Placental pericyte (primary cell): ENCODE measurements around the gene CACNG6. TPM values are rescaled to one million over a fixed set of nuclear protein-coding genes. Genes with fewer than 3 reads are reported as not detected.

ENCODE experiments used
- small RNA-seq: library from RNA; depleted of rRNA; stranded (forward); fragments of <200 nt; gene quantifications from one replicate; pipeline ENCODE3, GENCODE V24; 2012; ENCODE audit warnings: low replicate concordance
- total RNA-seq: library from RNA; depleted of rRNA; stranded (reverse); fragments of >200 nt; gene quantifications from 2 replicates; pipeline ENCODE4 v1.2.3, GENCODE V29; 2012

CACNG6 gene
- total RNA-seq: 3.7 and 4.0 TPM in 2 replicates

GRCh38 chr19:53991224-53992113, at the start of gene CACNG6:
Gene CACNG6 (plus strand): TSS chr19:53991637. CDS start chr19:53992878, 1,241 bp downstream.

GRCh38 chr19:53962887-53963431, 28.5 kb upstream of the CACNG6 start, which contains the start of gene CACNG8:
Gene CACNG8 (plus strand): TSS chr19:53962937.

Small RNAs within 50 kb of the gene (small RNA-seq; reads per million reads assigned to genes)
- gene AC012314.20: not detected

Other genes starting within 250 kb of the CACNG6 start
- not detected in 2 replicates for gene NLRP12, start 167.3 kb upstream of the CACNG6 start, total RNA-seq
- 36.5 and 94.9 TPM in 2 replicates for gene MYADM, start 123.8 kb upstream of the CACNG6 start, total RNA-seq
- 0.14 TPM in 1 of 2 replicates, not detected in the other for gene PRKCG, start 109.4 kb upstream of the CACNG6 start, total RNA-seq
- 4.4 and 4.7 TPM in 2 replicates for gene CACNG7, start 82.4 kb upstream of the CACNG6 start, total RNA-seq
- gene CACNG8, start 28.7 kb upstream of the CACNG6 start, total RNA-seq: 0.43 and 0.66 TPM in 2 replicates
- gene VSTM1, start 72.3 kb downstream of the CACNG6 start, total RNA-seq: not detected in 2 replicates
- gene TARM1, start 89.7 kb downstream of the CACNG6 start, total RNA-seq: not detected in 2 replicates
- gene OSCAR, start 109.2 kb downstream of the CACNG6 start, total RNA-seq: 0.86 and 2.8 TPM in 2 replicates
- 7.0 and 12.9 TPM in 2 replicates for gene NDUFA3, start 111.2 kb downstream of the CACNG6 start, total RNA-seq
- 15.2 and 21.9 TPM in 2 replicates for gene TFPT, start 124.0 kb downstream of the CACNG6 start, total RNA-seq
- gene PRPF31, start 124.1 kb downstream of the CACNG6 start, total RNA-seq: 53.8 and 69.1 TPM in 2 replicates
- 11.9 and 28.7 TPM in 2 replicates for gene CNOT3, start 146.1 kb downstream of the CACNG6 start, total RNA-seq
- 3.3 and 8.1 TPM in 2 replicates for gene LENG1, start 168.1 kb downstream of the CACNG6 start, total RNA-seq
- gene TMC4, start 181.5 kb downstream of the CACNG6 start, total RNA-seq: not detected in 2 replicates
- gene MBOAT7, start 197.9 kb downstream of the CACNG6 start, total RNA-seq: 64.3 and 77.5 TPM in 2 replicates
- gene TSEN34, start 199.7 kb downstream of the CACNG6 start, total RNA-seq: 78.5 and 93.9 TPM in 2 replicates
- gene RPS9, start 209.2 kb downstream of the CACNG6 start, total RNA-seq: 1,175 and 2,475 TPM in 2 replicates
- not detected in 2 replicates for gene LILRB3, start 231.4 kb downstream of the CACNG6 start, total RNA-seq